HG03521 (cell line): ENCODE results near the gene CNKSR3.
A peak's percentile ranks its signal among the peaks of the same experiment; 100 is the strongest.

Experiments
- ATAC-seq: cut with Tn5 transposase; IDR thresholded peaks from one replicate; pipeline ENCODE4 v1.9.1; 2021; ENCODE audit warnings: mild to moderate bottlenecking, moderate library complexity; ENCODE audit not compliant: unreplicated experiment

CNKSR3 gene

GRCh38 chr6:154356690-154357089 is 153.8 kb downstream of the CNKSR3 start, which contains the start of gene IPCEF1:
Gene IPCEF1 (minus strand): TSS chr6:154356803. CDS start chr6:154265947, 90,856 bp downstream.
- ATAC-seq, result no peak

- ATAC-seq, result no peak
Observed at GRCh38 chr6:154356113-154356512, 154.4 kb downstream of the CNKSR3 start.

- no peak for ATAC-seq
Observed at GRCh38 chr6:154354265-154354777, 156.2 kb downstream of the CNKSR3 start.

- ATAC-seq, result no peak
Observed at GRCh38 chr6:154353626-154354025, 156.9 kb downstream of the CNKSR3 start.

- peak; percentile 46 for ATAC-seq
Observed at GRCh38 chr6:154352898-154353585, 157.4 kb downstream of the CNKSR3 start.

- no peak for ATAC-seq
Observed at GRCh38 chr6:154350293-154350692, 160.2 kb downstream of the CNKSR3 start.

GRCh38 chr6:154347981-154348380 is 162.5 kb downstream of the CNKSR3 start:
- ATAC-seq, result no peak

- no peak for ATAC-seq
Observed at GRCh38 chr6:154345811-154346210, 164.7 kb downstream of the CNKSR3 start.

- no peak for ATAC-seq
Observed at GRCh38 chr6:154343473-154344308, 166.8 kb downstream of the CNKSR3 start.

- no peak for ATAC-seq
Observed at GRCh38 chr6:154341871-154342270, 168.6 kb downstream of the CNKSR3 start.

GRCh38 chr6:154341336-154341735 is 169.1 kb downstream of the CNKSR3 start:
- ATAC-seq, result no peak
